Natural killer cell treated with Interleukin-12 subunit alpha and Interleukin-12 subunit beta and Interleukin-15 and Interleukin-18, amount 100 ng/mL, for 72 hours (primary cell): ENCODE data around the gene KCND3. TPM values are rescaled to one million over a fixed set of nuclear protein-coding genes. Genes with fewer than 3 reads are reported as not detected.

Experiments used
- ATAC-seq, 2 donors: fragments of 150-1000 bp; cut with Tn5 transposase in 1 of 2; sonication (Bioruptor Pico), chemical (Tn5 transposase) in 1 of 2; 2 replicates each; pipeline ENCODE4 v1.10.0; 2021
- DNase-seq: peaks from one replicate; pipeline ENCODE4 v3.0.0; 2022; ENCODE audit warnings: low spot score
- H3K27ac Mint-ChIP-seq, 2 donors: 1 replicate in 1 of 2; 2 replicates in 1 of 2; pipeline ENCODE4 v1.8.0; 2022; ENCODE audit warnings: mixed read lengths in 2 of 2, mild to moderate bottlenecking in 1 of 2, moderate library complexity in 1 of 2
- H3K27me3 Mint-ChIP-seq, 2 donors: 1 replicate in 1 of 2; 2 replicates in 1 of 2; pipeline ENCODE4 v1.8.0; 2022; ENCODE audit warnings: mixed read lengths in 2 of 2
- H3K36me3 Mint-ChIP-seq: one replicate; pipeline ENCODE4 v1.8.0; 2022; ENCODE audit warnings: mixed read lengths
- H3K4me1 Mint-ChIP-seq, 2 donors: 1 replicate in 1 of 2; 2 replicates in 1 of 2; pipeline ENCODE4 v1.8.0; 2022; ENCODE audit warnings: low read depth in 2 of 2, mixed read lengths in 2 of 2, mild to moderate bottlenecking in 1 of 2
- H3K4me3 Mint-ChIP-seq: one replicate; pipeline ENCODE4 v1.8.0; 2022; ENCODE audit warnings: mixed read lengths
- H3K9me3 Mint-ChIP-seq: 2 replicates; pipeline ENCODE4 v1.8.0; 2022; ENCODE audit warnings: mixed read lengths
- total RNA-seq, 2 donors: library from RNA; stranded (reverse); gene quantifications; one replicate each; pipeline ENCODE4 v1.2.3, GENCODE V29; 2022

KCND3 gene
- total RNA-seq, 2 donors from 2014 or later = not detected

DNA sequence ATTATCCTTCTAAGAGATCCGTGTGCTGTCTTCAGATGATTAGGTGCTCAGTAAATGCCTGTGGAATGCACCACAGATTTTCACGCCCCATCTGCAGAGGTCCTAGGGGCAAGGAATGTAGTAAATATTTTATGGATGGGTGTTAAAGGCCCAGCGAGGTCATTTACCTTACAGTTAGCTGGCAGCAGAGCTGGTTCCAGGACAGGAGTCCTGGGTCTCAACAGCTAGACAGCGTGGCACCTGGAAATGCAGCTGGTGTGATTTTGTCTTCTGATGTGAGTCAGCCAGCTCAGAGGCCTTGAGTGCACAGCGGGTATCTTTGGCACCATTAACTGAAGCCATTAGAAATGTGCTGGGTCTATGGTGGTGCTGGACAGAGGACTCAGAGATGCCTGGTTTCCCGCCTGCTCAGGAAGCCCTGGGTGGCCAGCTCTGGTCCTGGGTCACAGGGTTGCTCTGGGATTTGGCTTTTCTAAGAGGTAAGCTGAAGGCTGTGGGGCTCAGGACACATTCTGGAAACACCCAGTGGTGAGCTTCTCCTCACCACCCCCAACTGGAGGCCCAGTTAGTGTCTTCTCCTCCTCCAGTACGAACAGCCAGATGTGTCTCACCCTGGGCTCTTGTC, 168.2 kb downstream of the KCND3 start:
- Mint-ChIP-seq H3K27ac (no peak overlapping the region), H3K4me1 (no peaks in the 10 kb centered on the region), H3K9me3 (no peaks in the 10 kb centered on the region), H3K36me3 (no peaks in the 10 kb centered on the region), H3K4me3 (no peak overlapping the region), H3K27me3 (peaks cover 20 to 38% of the 10 kb centered on the region in 2 donors)
- DNase-seq = no peak
- no peak for ATAC-seq

GRCh38 chr1:111819566-111820263, 169.8 kb downstream of the KCND3 start:
- Mint-ChIP-seq H3K4me1 (no peaks in the 10 kb centered on the region), H3K36me3 (no peaks in the 10 kb centered on the region), H3K9me3 (no peaks in the 10 kb centered on the region), H3K4me3 (no peak overlapping the region), H3K27ac (no peak overlapping the region), H3K27me3 (peaks cover 15 to 22% of the 10 kb centered on the region in 2 donors)
- no peak for DNase-seq
- no peak for ATAC-seq

DNA sequence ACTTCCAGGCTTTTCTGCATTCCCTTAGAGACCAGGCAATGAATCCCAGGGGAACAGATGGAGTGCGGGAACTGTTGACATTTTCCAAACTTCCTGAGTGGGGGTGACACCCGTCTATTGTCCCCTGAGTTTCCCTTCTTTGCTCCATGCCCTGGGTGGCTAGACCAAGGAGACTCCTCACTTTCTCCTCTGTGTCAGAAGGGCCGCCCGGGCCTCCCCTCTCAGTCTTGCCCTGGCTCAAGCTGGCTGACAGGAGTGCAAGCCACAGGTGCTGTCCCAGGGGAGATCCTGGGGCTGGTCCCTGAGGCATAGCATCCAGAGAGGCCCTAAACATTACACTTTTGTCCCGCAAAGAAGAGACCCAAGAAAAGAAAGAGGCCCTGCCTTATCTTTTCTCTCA, 170.9 kb downstream of the KCND3 start:
- ATAC-seq (no peak), DNase-seq (no peak)
- H3K36me3 Mint-ChIP-seq = no peaks in the 10 kb centered on the region
- H3K4me3 Mint-ChIP-seq = no peak overlapping the region
- H3K27ac Mint-ChIP-seq = no peak overlapping the region
- H3K4me1 Mint-ChIP-seq = no peaks in the 10 kb centered on the region
- H3K27me3 Mint-ChIP-seq = peaks cover 8 to 14% of the 10 kb centered on the region in 2 donors
- no peaks in the 10 kb centered on the region for H3K9me3 Mint-ChIP-seq

DNA sequence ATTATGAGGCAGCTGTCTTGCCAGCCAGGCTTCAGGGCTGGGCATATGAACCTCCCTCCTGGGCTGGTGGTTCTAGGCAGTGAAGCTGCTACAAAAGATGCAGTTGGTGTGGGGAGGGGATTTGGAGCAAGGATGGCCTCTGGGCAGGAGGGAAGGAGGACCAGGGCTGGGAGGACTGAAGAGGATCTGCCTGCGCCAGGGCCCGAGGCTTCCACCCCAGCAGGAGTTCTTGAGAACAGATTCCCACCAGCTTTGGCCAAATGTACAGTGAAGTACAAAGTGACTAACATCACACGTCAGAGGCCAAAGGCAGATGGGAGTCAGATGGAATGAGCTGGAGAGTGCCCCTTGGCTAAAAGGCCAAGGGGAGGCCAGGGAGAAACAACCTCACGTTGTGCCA, 171.4 kb downstream of the KCND3 start:
- Mint-ChIP-seq H3K9me3 (no peaks in the 10 kb centered on the region), H3K27ac (no peak overlapping the region), H3K4me3 (no peak overlapping the region), H3K4me1 (no peaks in the 10 kb centered on the region), H3K36me3 (no peaks in the 10 kb centered on the region), H3K27me3 (peaks cover 8 to 9% of the 10 kb centered on the region in 2 donors)
- no peak for ATAC-seq
- no peak for DNase-seq

DNA sequence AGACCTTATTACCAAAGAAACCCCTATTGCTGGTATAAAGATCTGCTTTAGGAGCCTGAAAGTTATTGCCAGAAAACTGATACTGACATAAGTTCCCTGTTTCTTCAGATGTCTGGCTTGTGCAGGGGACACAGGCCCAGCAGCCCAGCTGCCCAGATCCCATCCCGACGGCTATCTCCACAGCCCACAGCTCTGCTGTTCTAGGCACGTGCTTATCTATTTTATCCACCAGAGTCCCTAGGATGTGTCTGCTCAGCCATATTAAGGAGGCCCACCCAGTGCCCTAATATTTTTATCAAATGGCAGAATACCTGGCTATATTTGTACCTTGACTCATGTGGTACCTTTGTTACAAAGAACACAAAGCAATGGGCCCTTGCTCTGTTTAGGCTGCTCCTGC, 174.8 kb downstream of the KCND3 start:
- no peak overlapping the region for H3K4me3 Mint-ChIP-seq
- no peak overlapping the region for H3K27ac Mint-ChIP-seq
- H3K4me1 Mint-ChIP-seq = no peaks in the 10 kb centered on the region
- DNase-seq (no peak), ATAC-seq (no peak)
- H3K27me3 Mint-ChIP-seq = peaks cover 0 to 2% of the 10 kb centered on the region in 2 donors
- no peaks in the 10 kb centered on the region for H3K9me3 Mint-ChIP-seq
- H3K36me3 Mint-ChIP-seq = no peaks in the 10 kb centered on the region

DNA sequence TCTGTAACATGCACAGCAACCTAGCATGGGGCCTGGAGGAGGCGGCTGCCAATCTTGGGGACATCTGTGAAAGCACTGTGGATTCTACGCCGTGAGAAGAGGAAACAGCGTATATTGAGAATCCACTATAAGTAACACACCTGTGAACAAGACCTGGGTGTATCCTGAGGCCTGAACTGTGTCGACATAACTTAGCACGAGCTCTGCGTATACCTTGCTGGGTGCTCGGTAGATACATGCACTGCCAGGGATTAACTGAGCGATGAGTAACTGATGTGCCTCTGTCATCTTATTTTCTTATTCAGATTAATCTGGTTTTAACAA, 175.2 kb downstream of the KCND3 start:
- Mint-ChIP-seq H3K4me1 (no peaks in the 10 kb centered on the region), H3K9me3 (no peaks in the 10 kb centered on the region), H3K36me3 (no peaks in the 10 kb centered on the region), H3K4me3 (no peak overlapping the region), H3K27ac (no peak overlapping the region), H3K27me3 (peaks cover 0 to 2% of the 10 kb centered on the region in 2 donors)
- ATAC-seq (no peak), DNase-seq (no peak)

- DNase-seq (no peak), ATAC-seq (no peak)
- Mint-ChIP-seq H3K9me3 (no peaks in the 10 kb centered on the region), H3K4me1 (no peaks in the 10 kb centered on the region), H3K36me3 (no peaks in the 10 kb centered on the region), H3K27me3 (no peaks in the 10 kb centered on the region), H3K4me3 (no peak overlapping the region), H3K27ac (no peak overlapping the region)
Observed at GRCh38 chr1:111813440-111814304, 175.8 kb downstream of the KCND3 start.

- DNase-seq (no peak), ATAC-seq (no peak)
- Mint-ChIP-seq H3K9me3 (no peaks in the 10 kb centered on the region), H3K27me3 (no peaks in the 10 kb centered on the region), H3K4me3 (no peak overlapping the region), H3K4me1 (no peaks in the 10 kb centered on the region), H3K36me3 (no peaks in the 10 kb centered on the region), H3K27ac (no peak overlapping the region)
Observed at GRCh38 chr1:111812306-111812705, 177.2 kb downstream of the KCND3 start.

GRCh38 chr1:111811891-111812290, 177.6 kb downstream of the KCND3 start:
- Mint-ChIP-seq H3K4me3 (no peak overlapping the region), H3K4me1 (no peaks in the 10 kb centered on the region), H3K27me3 (no peaks in the 10 kb centered on the region), H3K9me3 (no peaks in the 10 kb centered on the region), H3K36me3 (no peaks in the 10 kb centered on the region), H3K27ac (no peak overlapping the region)
- ATAC-seq (no peak), DNase-seq (no peak)

DNA sequence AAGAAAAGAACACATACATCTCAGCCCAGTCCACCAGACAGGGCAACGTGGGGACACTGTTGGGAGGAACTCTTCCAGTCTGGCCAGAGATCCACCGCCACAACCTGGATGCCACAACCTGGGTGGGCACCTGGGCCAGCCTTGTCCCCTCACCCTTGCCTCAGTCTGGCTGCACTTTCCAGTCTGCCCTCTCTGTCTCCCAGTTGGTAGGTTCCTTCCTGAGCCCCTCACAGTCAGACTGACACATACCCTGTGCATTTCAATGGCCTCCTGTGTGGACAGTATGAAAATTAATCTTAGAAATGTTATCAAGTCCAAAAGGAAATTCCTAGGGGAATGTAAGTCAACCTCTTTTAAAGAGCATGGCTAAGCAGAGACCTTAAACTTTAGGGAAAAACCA, 184.2 kb downstream of the KCND3 start:
- DNase-seq = no peak
- H3K4me1 Mint-ChIP-seq = no peaks in the 10 kb centered on the region
- H3K9me3 Mint-ChIP-seq = no peaks in the 10 kb centered on the region
- no peak overlapping the region for H3K4me3 Mint-ChIP-seq
- H3K36me3 Mint-ChIP-seq = no peaks in the 10 kb centered on the region
- ATAC-seq = no peak
- H3K27me3 Mint-ChIP-seq = no peaks in the 10 kb centered on the region
- no peak overlapping the region for H3K27ac Mint-ChIP-seq

DNA sequence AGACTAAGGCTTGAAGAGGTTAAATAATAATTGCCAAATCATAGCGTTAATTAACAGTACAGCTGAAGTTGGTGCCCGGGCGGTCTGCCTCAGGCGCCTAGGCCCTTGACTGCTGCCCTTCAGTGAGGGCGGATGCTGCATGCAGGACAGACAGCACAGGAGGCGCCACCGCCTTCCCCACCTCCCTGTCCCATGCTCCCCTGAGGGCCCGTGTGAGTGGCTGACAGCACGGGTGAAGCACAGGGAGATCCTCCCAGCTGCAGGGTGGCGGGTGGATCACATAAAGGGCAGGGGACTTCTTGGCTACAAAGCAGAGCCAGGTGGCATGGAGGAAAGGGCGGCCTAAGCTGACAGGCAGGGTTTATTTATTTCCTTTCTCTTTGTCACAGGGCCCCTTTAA, 184.7 kb downstream of the KCND3 start:
- no peaks in the 10 kb centered on the region for H3K9me3 Mint-ChIP-seq
- DNase-seq (no peak), ATAC-seq (no peak)
- H3K36me3 Mint-ChIP-seq = no peaks in the 10 kb centered on the region
- H3K27ac Mint-ChIP-seq = no peak overlapping the region
- peaks cover 0 to under 1% of the 10 kb centered on the region in 2 donors for H3K27me3 Mint-ChIP-seq
- H3K4me3 Mint-ChIP-seq = no peak overlapping the region
- no peaks in the 10 kb centered on the region for H3K4me1 Mint-ChIP-seq

DNA sequence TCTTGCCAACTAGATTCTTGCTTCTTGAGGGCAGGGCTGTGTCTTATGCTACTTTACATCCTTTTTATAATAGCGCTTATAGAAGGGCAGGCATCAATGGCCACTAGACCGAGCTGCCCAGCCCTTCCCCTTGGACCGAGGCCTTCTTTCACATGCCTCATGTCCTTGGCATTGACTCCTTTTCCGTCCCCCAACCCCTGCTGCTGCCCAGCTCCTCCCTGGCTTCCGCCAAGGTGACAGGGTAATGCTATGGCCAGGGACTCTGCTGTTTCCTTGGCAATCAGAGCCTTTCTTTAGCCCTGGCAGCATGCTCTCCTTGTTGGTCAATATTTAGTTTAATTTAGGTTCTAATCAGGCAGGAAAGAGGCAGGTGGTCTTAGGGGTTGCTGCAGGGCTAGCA, 185.5 kb downstream of the KCND3 start:
- Mint-ChIP-seq H3K36me3 (no peaks in the 10 kb centered on the region), H3K27ac (no peak overlapping the region), H3K4me3 (no peak overlapping the region), H3K27me3 (peaks cover 2 to 6% of the 10 kb centered on the region in 2 donors), H3K4me1 (no peaks in the 10 kb centered on the region), H3K9me3 (no peaks in the 10 kb centered on the region)
- no peak for DNase-seq
- ATAC-seq = no peak

DNA sequence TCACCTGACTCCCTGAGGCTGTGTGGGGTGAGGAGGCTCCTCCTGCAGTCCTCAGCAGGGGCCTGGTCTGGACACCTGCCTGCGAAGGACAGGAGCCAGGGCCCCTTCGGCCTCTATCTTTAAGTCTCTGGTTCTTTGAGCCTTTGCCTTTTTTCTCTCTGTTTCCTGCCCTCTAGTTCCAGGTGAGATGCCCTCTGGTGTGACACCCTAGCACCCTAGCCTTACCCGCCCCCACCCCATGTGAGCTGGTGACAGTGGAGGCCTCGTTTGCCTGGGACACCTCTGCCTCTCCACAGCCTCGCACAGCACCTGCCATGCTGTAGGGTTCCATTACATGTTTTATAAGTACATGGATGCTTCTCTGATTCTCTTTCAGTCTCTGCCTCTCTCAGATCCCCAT, 186.5 kb downstream of the KCND3 start:
- H3K9me3 Mint-ChIP-seq = no peaks in the 10 kb centered on the region
- no peak for ATAC-seq
- DNase-seq = no peak
- H3K36me3 Mint-ChIP-seq = no peaks in the 10 kb centered on the region
- H3K4me1 Mint-ChIP-seq = no peaks in the 10 kb centered on the region
- H3K27me3 Mint-ChIP-seq = peaks cover 2 to 6% of the 10 kb centered on the region in 2 donors
- H3K4me3 Mint-ChIP-seq = no peak overlapping the region
- no peak overlapping the region for H3K27ac Mint-ChIP-seq

GRCh38 chr1:111802110-111802509, 187.4 kb downstream of the KCND3 start:
- no peak for ATAC-seq
- H3K36me3 Mint-ChIP-seq = no peaks in the 10 kb centered on the region
- no peak overlapping the region for H3K4me3 Mint-ChIP-seq
- no peaks in the 10 kb centered on the region for H3K9me3 Mint-ChIP-seq
- no peaks in the 10 kb centered on the region for H3K4me1 Mint-ChIP-seq
- no peak for DNase-seq
- peaks cover 2 to 6% of the 10 kb centered on the region in 2 donors for H3K27me3 Mint-ChIP-seq
- H3K27ac Mint-ChIP-seq = no peak overlapping the region
